HTERT RPE-1 (cell line): Measurements from ENCODE around the gene TAF8.
"Not testable (repeated sequence)": the region's sequence is repeated elsewhere in the genome, so short reads cannot be mapped to it uniquely, and the experiment has no call there.

Experiments used
- in situ Hi-C: fragments of 300-500 bp; cut with MboI; formaldehyde crosslinking; loops from 4 replicates; pipeline ENCODE4 v1.14.3; 2020; ENCODE audit warnings: low sequenced_read_pairs

TAF8 gene

DNA sequence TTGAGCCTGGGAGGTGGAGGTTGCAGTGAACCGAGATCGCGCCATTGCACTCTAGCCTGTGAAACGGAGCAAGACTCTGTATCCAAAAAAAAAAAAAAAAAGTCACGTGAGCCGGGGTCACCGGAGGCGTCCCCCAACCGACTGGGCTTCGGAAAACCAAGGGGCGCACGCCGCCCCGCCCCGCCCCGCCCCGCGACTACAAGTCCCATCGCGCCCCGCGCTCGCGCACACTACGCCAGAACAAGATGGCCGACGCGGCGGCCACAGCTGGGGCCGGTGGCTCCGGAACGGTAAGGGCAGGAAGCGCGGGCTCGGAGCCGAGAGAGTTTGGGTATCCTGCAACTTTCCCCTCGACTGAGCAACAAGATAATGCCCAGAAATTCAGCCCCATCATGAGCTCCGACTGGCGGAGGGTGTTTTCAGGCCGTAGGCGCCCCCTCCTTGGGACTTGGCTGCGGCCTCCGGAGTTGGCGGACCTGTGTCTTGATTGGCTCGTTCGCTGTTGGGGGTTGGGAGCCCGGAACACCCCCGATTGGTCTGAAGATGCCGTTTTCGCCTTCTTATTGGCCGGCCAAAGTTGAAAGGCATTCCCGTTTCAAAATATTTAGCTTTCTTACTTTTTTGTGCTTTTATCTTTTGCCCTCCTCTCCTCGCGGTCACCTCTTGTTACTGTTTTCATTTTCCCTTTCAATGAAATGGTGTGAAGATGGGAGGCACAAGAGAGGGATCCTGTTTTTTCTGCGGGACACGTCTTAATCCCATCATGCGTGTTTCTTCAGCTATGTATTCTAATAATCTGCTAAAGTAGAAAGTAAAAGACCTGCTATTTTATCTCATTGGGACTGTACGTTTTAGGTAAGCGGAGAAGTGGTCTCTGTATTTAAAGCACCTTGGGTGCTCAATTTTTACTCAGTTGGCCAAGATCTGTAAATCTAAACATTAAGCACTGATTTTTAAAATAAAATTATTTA, at the start of gene TAF8:
TAF8 (plus strand) TSS at position 228 of the 971 bp plus-strand sequence; CDS start at position 246, 18 bp downstream.
- in situ Hi-C loops = no loop called here

GRCh38 chr6:42001506-42001905, 48.8 kb upstream of the TAF8 start:
- in situ Hi-C loops = no loop called here

GRCh38 chr6:42003658-42004057, 46.7 kb upstream of the TAF8 start:
- in situ Hi-C loops = not testable (repeated sequence)

DNA sequence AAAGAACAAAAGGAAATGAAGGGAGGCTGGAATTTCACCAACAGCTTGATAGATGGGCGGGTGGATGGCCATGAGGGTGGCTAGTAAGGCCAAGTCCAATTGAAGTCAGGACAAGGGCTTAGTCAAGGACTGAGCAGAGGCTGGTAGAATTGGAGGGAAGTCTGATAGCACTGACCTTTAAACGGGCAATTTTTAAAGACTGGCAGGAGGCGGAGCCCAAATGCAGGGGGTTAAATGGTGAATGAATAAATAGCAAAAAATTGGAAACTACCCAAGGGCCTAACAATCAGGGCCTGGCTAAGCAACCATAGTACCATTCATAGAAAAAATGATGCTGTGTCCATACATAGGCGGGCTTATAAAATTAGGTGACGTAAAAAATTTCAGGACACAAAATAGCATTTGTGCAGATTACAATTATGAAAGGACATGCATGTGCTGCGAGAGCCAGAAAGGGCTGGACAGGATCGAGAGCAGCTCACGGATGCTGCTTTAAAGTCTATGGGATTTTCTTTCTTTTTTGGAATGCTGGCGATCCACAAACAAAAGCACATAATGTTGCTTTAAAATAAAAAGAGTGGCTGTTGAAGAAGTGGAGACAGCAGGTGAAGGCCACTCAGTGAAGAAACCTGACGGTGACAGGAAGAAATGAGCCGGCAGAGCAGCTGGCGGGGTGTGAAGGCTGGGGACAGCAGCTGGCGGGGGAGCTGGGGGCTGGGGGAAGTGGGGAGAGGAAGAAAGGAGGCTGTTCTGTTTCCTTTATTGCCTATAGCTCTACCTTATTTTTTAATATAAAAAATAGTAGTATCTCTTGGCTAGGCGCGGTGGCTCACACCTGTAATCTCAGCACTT, 42.8 kb upstream of the TAF8 start:
- in situ Hi-C loops = no loop called here

GRCh38 chr6:42008138-42008528, 42.2 kb upstream of the TAF8 start:
- in situ Hi-C loops = not testable (repeated sequence)

DNA sequence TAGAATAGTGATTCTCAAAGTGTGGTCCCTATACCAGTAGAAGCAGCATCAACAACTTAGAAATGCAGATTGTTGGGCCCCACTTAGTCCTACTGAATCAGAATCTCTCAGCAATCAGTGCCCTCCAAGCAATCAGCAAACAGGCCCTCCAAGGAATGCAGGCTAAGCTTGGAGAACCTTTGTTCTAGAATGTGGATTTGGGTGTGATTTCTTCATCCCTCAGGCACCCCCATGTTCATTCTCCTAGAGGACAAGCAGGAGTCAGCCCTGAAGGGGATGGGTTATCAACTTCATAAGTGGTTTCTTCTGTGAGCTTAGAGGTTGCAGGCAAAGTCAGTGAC, 40.5 kb upstream of the TAF8 start:
- in situ Hi-C loops = no loop called here

- in situ Hi-C loops = no loop called here
These were observed 40.0 kb upstream of the TAF8 start for GRCh38 chr6:42010185-42010891.

DNA sequence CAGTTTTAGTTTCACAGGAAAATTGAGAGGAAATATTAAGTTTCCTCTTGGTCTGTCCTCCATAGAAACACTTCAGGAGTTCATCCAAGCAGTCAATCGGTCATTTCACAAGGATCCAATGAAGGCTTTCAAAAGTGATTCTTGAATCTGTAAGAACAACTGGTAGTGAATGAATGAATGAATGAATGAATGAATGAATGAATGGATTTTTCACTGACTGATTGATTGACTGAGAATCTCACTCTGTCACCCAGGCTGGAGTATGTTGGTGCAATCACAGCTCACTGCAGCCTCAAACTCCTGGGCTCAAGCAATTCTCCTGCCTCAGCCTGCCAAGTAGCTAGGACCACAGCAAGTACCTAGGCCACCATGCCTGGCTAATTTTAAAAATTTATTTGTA, 39.4 kb upstream of the TAF8 start:
- in situ Hi-C loops = no loop called here

- in situ Hi-C loops = no loop called here
These were observed 37.7 kb upstream of the TAF8 start for GRCh38 chr6:42012501-42013133.

GRCh38 chr6:42013134-42013516, 37.2 kb upstream of the TAF8 start:
- in situ Hi-C loops = no loop called here

DNA sequence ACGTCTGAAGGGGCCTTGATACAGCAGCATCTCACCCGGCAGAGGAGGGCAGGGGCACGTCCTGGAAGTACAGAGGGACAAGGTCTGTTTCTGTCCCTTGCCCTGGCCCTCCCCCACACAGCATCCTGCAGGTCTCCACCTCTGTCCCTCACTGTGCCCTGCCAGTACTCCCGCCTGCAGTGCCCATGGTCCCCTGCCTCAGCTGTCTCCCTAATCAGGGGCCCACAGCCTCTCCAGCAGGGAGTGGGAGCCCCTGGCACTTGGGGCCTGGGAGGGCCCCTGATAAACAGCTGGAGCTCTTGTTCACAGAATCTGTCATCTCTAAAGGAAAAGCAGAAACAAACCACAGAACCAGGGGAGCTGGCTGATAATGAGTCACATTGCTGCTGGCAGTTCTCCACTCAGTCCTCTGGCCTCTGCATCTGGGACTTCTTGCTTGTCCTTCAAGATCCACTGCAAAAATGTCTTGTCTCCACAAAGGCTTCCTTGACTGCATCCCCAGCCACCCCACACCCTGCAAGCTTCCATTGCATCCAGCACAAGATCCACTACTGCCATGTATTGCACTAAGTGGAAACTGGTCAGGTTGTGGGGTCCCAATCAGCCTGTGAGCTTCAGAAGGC, 33.2 kb upstream of the TAF8 start:
- in situ Hi-C loops = no loop called here

DNA sequence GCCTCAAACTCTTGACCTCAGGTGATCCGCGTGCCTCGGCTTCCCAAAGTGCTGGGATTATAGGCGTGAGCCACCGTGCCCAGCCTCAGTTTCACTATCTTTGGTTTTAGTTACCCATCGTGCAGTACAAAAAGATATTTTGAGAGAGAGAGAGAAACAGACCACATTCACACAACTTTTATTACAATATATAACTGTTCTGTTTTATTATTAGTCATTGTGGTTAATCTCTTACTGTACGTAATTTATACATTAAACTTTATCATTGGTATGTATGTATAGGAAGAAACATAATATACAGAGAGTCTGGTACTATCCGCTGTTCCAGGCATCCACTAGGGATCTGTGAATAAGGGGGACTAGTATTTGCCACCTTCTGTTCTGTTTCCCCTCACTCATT, 29.4 kb upstream of the TAF8 start:
- in situ Hi-C loops = no loop called here

DNA sequence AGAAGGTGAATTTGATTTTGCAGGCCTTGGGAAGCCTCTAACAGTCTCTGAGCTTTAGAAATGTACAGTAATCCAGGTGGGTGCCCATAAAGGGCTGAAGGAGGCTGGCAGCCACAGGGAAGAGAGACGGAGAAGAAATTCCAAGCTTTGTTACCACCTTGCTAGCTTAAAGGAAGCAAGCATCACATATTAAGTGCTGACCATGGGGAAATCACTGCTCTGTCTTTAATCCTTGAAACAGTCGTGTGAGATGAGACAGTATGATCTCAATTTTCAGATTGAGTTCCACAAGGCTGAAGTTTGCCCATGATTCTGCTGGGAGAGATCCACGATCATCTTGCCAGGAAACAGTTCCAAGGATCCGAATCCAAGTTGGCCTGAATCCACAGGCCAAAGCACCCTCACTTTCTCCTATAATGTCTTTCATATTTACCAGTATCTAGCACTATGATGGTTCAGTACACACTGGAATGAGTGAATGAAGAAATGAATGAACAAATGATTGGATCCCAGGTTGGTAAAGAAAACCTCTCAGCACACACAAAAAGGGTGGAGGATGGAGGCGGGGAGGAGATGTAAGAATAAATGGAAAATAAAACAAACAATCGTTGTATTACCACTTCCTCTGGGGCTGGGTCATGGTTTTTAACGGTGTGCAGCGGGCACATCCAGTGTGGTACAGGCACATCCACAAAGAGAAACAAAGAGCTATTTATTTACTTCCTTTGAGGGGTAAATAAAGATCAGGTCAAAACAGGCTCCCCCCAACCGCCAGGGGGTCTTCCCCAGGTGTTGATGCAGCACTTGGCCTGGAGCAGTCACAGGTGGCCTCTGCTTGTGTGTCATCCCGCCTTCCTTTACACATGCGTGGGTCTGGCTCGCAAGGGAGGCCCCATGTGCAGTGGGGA, 28.2 kb upstream of the TAF8 start:
- in situ Hi-C loops = no loop called here

DNA sequence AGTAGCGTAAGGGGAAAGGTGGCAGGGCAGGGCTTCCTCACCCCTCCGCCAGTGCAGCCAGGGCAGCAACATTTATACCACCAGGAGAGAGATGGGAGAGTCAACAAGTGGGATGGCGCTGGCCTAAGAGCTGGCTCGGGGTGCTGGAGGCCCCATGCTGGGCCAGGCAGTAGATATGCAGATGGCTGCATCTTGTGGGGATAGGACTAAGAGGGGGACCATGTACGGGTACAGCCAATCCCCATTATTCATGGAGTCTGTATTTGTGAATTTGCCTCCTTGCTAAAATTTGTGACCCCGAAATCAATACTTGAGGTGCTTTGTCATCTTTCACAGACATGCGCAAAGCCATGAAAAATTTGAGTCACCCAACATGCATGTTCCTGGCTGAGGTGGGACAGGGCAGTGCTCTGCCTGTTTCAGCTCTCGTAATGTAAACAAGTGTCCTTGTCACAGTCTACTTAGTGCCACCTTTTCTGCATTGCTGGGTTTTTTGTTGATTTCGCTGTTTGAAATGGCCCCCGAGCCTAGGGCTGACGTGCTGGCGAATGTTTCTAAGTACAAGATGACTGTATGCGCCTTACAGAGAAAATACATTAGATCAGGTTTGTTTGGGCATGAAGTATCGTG, 27.5 kb upstream of the TAF8 start:
- in situ Hi-C loops = no loop called here

DNA sequence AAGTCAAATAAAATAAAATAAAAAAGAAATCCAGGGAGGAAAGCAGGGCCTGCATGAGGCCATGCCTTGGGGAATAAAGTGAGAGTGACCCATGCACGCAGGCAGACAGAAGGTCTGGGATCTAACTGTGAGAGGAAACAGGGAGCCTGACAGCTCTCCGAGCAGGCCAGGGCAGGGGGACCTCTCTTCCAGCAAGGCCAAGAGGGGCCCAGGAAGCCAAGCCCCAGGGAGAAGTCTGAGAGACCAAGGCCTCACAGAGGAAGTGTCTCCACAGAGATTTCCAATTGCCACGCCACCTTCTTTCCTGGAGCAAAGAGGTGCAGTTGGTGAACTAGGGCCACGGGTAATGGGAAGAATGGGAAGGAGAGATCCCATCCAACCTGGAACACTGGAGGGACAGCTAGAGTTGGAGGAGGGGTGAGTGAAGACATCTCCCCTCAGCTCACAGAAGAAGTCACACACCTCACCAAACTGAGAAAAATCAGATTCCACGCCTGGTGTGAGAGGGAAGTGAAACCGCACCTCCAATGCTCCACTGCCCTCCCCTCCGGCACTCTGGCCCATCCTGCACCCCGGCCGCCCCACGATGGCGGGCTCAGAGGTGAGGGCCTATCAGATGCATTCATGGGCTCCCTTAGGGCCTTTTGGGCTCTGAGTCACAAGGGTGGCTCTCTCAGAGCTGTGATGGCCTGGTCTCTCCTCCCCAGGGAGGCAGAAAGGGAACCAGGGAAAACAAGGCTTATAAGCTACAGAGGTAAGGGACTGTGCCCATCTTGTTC, 25.1 kb upstream of the TAF8 start:
- in situ Hi-C loops = no loop called here

DNA sequence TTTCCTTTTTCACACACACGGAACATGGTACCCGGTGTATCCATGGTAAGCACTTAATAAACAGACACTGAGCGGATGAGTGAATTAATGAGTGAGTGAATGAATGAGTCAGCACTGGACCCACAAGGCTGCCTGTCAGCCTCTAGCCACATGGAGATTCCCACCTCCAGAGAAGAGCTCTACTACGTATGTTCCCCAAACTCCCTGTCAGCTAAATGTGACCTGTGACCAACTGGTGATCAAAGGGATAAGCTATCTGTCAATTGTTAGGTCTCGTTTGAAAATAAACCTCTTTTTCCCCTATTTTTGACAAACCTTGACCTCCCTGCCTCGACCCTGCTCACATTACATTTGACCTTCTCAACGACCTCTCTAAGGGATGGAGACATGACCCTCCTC, 24.5 kb upstream of the TAF8 start:
- in situ Hi-C loops = no loop called here

DNA sequence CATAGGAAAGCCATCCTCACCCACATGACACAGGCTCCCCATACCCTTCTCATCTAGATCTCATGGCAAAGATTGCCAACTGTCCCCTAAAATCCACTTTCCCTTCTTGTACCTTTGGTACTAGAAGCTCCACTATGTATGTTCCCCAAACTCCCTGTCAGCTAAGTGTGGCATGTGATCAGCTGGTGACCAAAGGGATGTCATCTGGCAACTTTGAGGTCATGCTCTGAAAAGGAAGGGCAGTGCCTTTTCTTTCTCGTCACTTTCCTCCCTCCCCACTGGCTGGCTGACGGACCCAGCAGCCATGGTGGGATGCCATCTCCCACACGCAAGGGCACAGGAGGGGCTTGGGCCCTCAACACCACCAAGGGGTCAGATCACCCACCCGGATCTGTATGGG, 23.8 kb upstream of the TAF8 start:
- in situ Hi-C loops = no loop called here
